Erythroblast (primary cell): Measurements from ENCODE around the gene TXNDC15.
"Not testable (repeated sequence)": the region's sequence is repeated elsewhere in the genome, so short reads cannot be mapped to it uniquely, and the experiment has no call there.

Experiments used
- DNase-seq, 2 experiments: peaks; one replicate each; lab custom pipeline; 2025; lab: John Stamatoyannopoulos, UW
- GATA1 ChIP-seq: IDR thresholded peaks from 2 replicates; pipeline ENCODE4 v1.6.1; 2011; ENCODE audit warnings: low read depth, mild to moderate bottlenecking, control low read depth, low read length, moderate library complexity
- POLR2A ChIP-seq: IDR thresholded peaks from 2 replicates; pipeline ENCODE4 v1.6.1; 2011; ENCODE audit warnings: mild to moderate bottlenecking, low read length

TXNDC15 gene

GRCh38 chr5:134893748-134894505 is 19.8 kb downstream of the TXNDC15 start:
- no peak for DNase-seq
- no peak for TF ChIP-seq GATA1
- no peak for TF ChIP-seq POLR2A

- TF ChIP-seq POLR2A (no peak), GATA1 (no peak)
- no peak for DNase-seq
Measured at GRCh38 chr5:134902071-134902801, 28.1 kb downstream of the TXNDC15 start.

- no peak for TF ChIP-seq GATA1
- TF ChIP-seq POLR2A = peak; percentile 92
- peak; percentile 94 to 97 for DNase-seq
Measured at GRCh38 chr5:134904610-134905245, 30.6 kb downstream of the TXNDC15 start, which contains the start of gene PCBD2. Gene PCBD2, plus strand, starts transcription at chr5:134905131. Its CDS starts 9 bp downstream, at chr5:134905140.

- no peak for TF ChIP-seq GATA1
- TF ChIP-seq POLR2A = peak; percentile 8
- peak; percentile 86 to 91 for DNase-seq
Measured at GRCh38 chr5:134905246-134905996, 31.2 kb downstream of the TXNDC15 start.

- no peak for DNase-seq
- TF ChIP-seq POLR2A = no peak
- no peak for TF ChIP-seq GATA1
Measured at GRCh38 chr5:134906811-134907210, 32.6 kb downstream of the TXNDC15 start.

- not testable (repeated sequence) for DNase-seq
Measured at GRCh38 chr5:134910752-134911151, 36.6 kb downstream of the TXNDC15 start.

- TF ChIP-seq POLR2A (no peak), GATA1 (no peak)
- DNase-seq = no peak
Measured at GRCh38 chr5:134911285-134912206, 37.4 kb downstream of the TXNDC15 start.

- no peak for DNase-seq
- TF ChIP-seq GATA1 (no peak), POLR2A (no peak)
Measured at GRCh38 chr5:134913254-134913653, 39.1 kb downstream of the TXNDC15 start.

GRCh38 chr5:134913795-134914194 is 39.6 kb downstream of the TXNDC15 start:
- TF ChIP-seq POLR2A (no peak), GATA1 (no peak)
- DNase-seq = no peak

GRCh38 chr5:134917070-134917815 is 43.1 kb downstream of the TXNDC15 start:
- peak in 1 of 2 experiments; percentile 14 for DNase-seq
- TF ChIP-seq GATA1 = no peak
- TF ChIP-seq POLR2A = no peak

- no peak for DNase-seq
- no peak for TF ChIP-seq POLR2A
- TF ChIP-seq GATA1 = no peak
Measured at GRCh38 chr5:134918861-134919260, 44.7 kb downstream of the TXNDC15 start.
